HEK293T (cell line): ENCODE data around the gene EGFR.

Experiments
- ARNT ChIP-seq: fragments of 450-650 bp; IDR thresholded peaks from 2 replicates; pipeline ENCODE4 v1.6.1; 2017; ENCODE audit warnings: mild to moderate bottlenecking
- BHLHE40 ChIP-seq: fragments of 450-650 bp; IDR thresholded peaks from 2 replicates; pipeline ENCODE4 v1.6.1; 2016; ENCODE audit warnings: mild to moderate bottlenecking, moderate library complexity, borderline replicate concordance
- CTBP1 ChIP-seq: fragments of 450-650 bp; IDR thresholded peaks from 2 replicates; pipeline ENCODE4 v1.6.1; 2016; ENCODE audit warnings: borderline replicate concordance
- ELF4 ChIP-seq: fragments of 450-650 bp; IDR thresholded peaks from 2 replicates; pipeline ENCODE4 v1.6.1; 2017; ENCODE audit warnings: antibody characterized with exemption
- FOXK2 ChIP-seq: fragments of 450-650 bp; IDR thresholded peaks from 2 replicates; pipeline ENCODE4 v1.6.1; 2016; ENCODE audit warnings: mild to moderate bottlenecking
- FOXM1 ChIP-seq: fragments of 450-650 bp; IDR thresholded peaks from 2 replicates; pipeline ENCODE4 v1.6.1; 2017; ENCODE audit warnings: mild to moderate bottlenecking, borderline replicate concordance
- LEF1 ChIP-seq: fragments of 450-650 bp; IDR thresholded peaks from 2 replicates; pipeline ENCODE4 v1.6.1; 2017; ENCODE audit warnings: mild to moderate bottlenecking, borderline replicate concordance
- SP1 ChIP-seq: fragments of 450-650 bp; IDR thresholded peaks from 2 replicates; pipeline ENCODE4 v1.6.1; 2017
- TARDBP ChIP-seq: fragments of 450-650 bp; IDR thresholded peaks from 2 replicates; pipeline ENCODE4 v1.6.1; 2016

DNA sequence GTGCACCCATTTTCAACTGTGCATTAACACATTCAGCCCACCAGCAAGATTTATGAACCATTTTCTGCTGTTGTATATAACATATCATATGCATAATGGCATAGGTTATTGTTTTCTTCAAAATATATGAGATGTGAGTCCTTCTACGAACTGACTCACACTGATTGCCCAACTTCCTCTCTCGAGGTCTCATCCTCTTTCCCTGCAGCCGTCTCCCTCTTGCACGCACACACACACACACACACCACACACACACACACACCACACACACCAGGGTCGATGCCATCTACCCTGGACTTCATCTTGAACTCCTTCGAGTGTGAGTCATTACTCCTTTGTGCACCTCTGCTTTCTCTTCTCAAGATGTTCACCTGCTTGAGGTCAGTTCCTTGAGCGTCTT lies 36.7 kb downstream of the EGFR start:
- TF ChIP-seq BHLHE40 = no peak
- no peak for TF ChIP-seq FOXK2
- no peak for TF ChIP-seq LEF1
- TF ChIP-seq TARDBP = no peak
- TF ChIP-seq FOXM1 = no peak
- no peak for TF ChIP-seq CTBP1
- TF ChIP-seq SP1 = no peak
- no peak for TF ChIP-seq ELF4
- no peak for TF ChIP-seq ARNT
